ENCODE results near the gene PLA2G4E. TPM values are rescaled to one million over a fixed set of nuclear protein-coding genes. Genes with fewer than 3 reads are reported as not detected.

PLA2G4E gene
- total and polyA plus RNA-seq, 9 of the 15 experiments (the other 6 are each of a cell fraction or from before 2014, with no cell fraction given) = 0.03 TPM; not detected in 8

- no peak for TF ChIP-seq ZHX1 (conservative IDR thresholded peaks at IDR 0.05; ENCODE audit: low read length)
- no peak for TF ChIP-seq POLR3A (IDR thresholded peaks at IDR 0.05; ENCODE audit: borderline replicate concordance, extremely low read depth, insufficient read depth, insufficient read length)
- no peak for TF ChIP-seq HNRNPUL1 (IDR thresholded peaks at IDR 0.05; ENCODE audit: low read length)
- TF ChIP-seq NFIX (CRISPR knock-in tag; IDR thresholded peaks at IDR 0.05; ENCODE audit: low read depth) = no peak
- peak; percentile 74 for TF ChIP-seq CTCFL (IDR thresholded peaks at IDR 0.05; ENCODE audit: borderline replicate concordance, insufficient read depth, low read depth, low read length, poor library complexity, severe bottlenecking)
Measured at GRCh38 chr15:41972253-41973242, 48.3 kb downstream of the PLA2G4E start, which contains the start of gene EHD4 (continued).
